T-cell (primary cell): ENCODE measurements around the gene CCDC136. TPM values are rescaled to one million over a fixed set of nuclear protein-coding genes. Genes with fewer than 3 reads are reported as not detected.

Experiments used
- ATAC-seq, 4 experiments: fragments of 200-7000 bp in 3 of 4; fragments of 150-1000 bp in 1 of 4; cut with Tn5 transposase; replicated peaks in 1 of 4; 1 replicate in 3 of 4; 2 replicates in 1 of 4; pipeline ENCODE4 v1.10.0; 2021; ENCODE audit warnings: moderate library complexity in 3 of 4, mild to moderate bottlenecking in 2 of 4, moderate number of reproducible peaks in 1 of 4
- CTCF ChIA-PET, 2 donors: fragments of 300-600 bp; sonication (Branson Sonifier 250); formaldehyde crosslinking; loops; one replicate each; lab custom pipeline; 2022; ENCODE audit warnings: antibody characterized with exemption in 2 of 2; lab: Charles Lee
- POLR2A ChIA-PET, 2 donors: fragments of 300-600 bp; sonication (Branson Sonifier 250); formaldehyde crosslinking; loops; one replicate each; lab custom pipeline; 2022; ENCODE audit warnings: antibody characterized with exemption in 2 of 2; lab: Charles Lee
- DNase-seq, 35 experiments: peaks; one replicate each; pipeline versions ENCODE4 v3.0.0 to v3.0.0-alpha.2; 2013 to 2023
- H3K27ac ChIP-seq: one replicate; pipeline ENCODE4 v1.5.1; 2013; ENCODE audit warnings: low read length
- H3K27me3 ChIP-seq, 2 experiments: replicated peaks in 1 of 2; 1 replicate in 1 of 2; 2 replicates in 1 of 2; pipeline versions ENCODE4 v1.6.1 to v1.7.0; 2013; ENCODE audit warnings: low read length in 1 of 2, mixed read lengths in 1 of 2; ENCODE audit not compliant: control insufficient read depth in 2 of 2, insufficient read depth in 2 of 2; ENCODE audit errors: extremely low read depth in 1 of 2
- H3K36me3 ChIP-seq, 2 donors: 1 replicate in 1 of 2; 2 replicates in 1 of 2; pipeline versions ENCODE4 v1.6.1 to v1.7.0; 2013; ENCODE audit warnings: low read length in 1 of 2; ENCODE audit not compliant: control insufficient read depth in 2 of 2, insufficient read depth in 1 of 2; ENCODE audit errors: extremely low read depth in 1 of 2
- H3K4me1 ChIP-seq, 2 experiments: 1 replicate in 1 of 2; 2 replicates in 1 of 2; pipeline versions ENCODE4 v1.6.1 to v1.7.0; 2013; ENCODE audit warnings: low read length in 2 of 2, mixed read lengths in 1 of 2; ENCODE audit not compliant: insufficient read depth in 2 of 2, control insufficient read depth in 1 of 2; ENCODE audit errors: extremely low read depth in 1 of 2
- H3K4me3 ChIP-seq, 2 donors: 1 replicate in 1 of 2; 2 replicates in 1 of 2; pipeline versions ENCODE4 v1.5.1 to v1.7.0; 2013; ENCODE audit warnings: mild to moderate bottlenecking in 2 of 2, low read length in 1 of 2, moderate library complexity in 1 of 2; ENCODE audit not compliant: control insufficient read depth in 1 of 2; ENCODE audit errors: extremely low read depth in 1 of 2
- H3K9me3 ChIP-seq: 2 replicates; pipeline ENCODE4 v1.7.0; 2013
- H3K27ac Mint-ChIP-seq, 2 donors: one replicate each; pipeline ENCODE4 v1.8.0; 2020 to 2021; ENCODE audit warnings: mild to moderate bottlenecking in 2 of 2, mixed read lengths in 2 of 2
- H3K27me3 Mint-ChIP-seq, 2 donors: one replicate each; pipeline ENCODE4 v1.8.0; 2021 to 2022; ENCODE audit warnings: mixed read lengths in 2 of 2
- H3K36me3 Mint-ChIP-seq: one replicate; pipeline ENCODE4 v1.8.0; 2021; ENCODE audit warnings: mixed read lengths
- H3K4me1 Mint-ChIP-seq, 3 donors: one replicate each; pipeline ENCODE4 v1.8.0; 2020 to 2022; ENCODE audit warnings: mixed read lengths in 3 of 3, mild to moderate bottlenecking in 1 of 3
- H3K4me3 Mint-ChIP-seq, 3 donors: one replicate each; pipeline ENCODE4 v1.8.0; 2020 to 2022; ENCODE audit warnings: mild to moderate bottlenecking in 3 of 3, mixed read lengths in 3 of 3, moderate library complexity in 3 of 3
- H3K9me3 Mint-ChIP-seq, 3 donors: one replicate each; pipeline ENCODE4 v1.8.0; 2020 to 2022; ENCODE audit warnings: mixed read lengths in 3 of 3
- whole genome bisulfite sequencing: methylation state at CpG from one replicate; pipeline ENCODE4 v1.1.5; 2013; ENCODE audit warnings: missing lambda C conversion rate; ENCODE audit not compliant: insufficient coverage; 5-methylcytosine and 5-hydroxymethylcytosine counted together
- total RNA-seq, 35 experiments: library from RNA in 6 of 35; stranded (reverse) in 6 of 35; fragments of 120-200 nt in 1 of 35; gene quantifications; one replicate each; pipeline versions ENCODE4 v1.2.1 to v1.2.4 and lab custom pipeline; 2013 to 2026

Gene CCDC136
- total RNA-seq, 5 donors from 2014 or later (not counting 1 experiment from before 2014, with no cell fraction given): 7.6 to 15.7 (median 14.6) TPM

DNA sequence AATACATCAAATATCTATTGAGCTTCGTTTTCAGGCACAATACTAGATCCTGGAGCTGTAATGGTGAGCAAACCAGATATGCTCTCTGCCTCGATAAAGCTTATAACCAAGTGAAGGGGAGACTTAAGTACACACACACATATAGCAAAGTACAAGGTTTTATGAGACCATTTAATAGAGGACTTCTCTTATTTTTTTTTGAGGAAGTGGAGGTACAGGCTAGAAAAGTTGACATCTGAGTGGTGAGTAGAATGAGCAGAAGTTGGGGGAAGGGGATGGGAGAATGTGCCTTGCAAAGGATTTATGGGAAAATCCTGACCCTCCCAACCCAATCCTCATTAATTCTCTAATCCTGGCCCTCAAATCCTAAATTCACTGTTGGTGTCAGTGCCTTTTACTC is 7.7 kb downstream of the CCDC136 start:
- no peaks in the 10 kb centered on the region for H3K27me3 Mint-ChIP-seq
- WGBS: no CpG with 5 or more reads among the region's 2 CpGs
- Histone ChIP-seq H3K36me3 (peaks cover 0 to 2% of the 10 kb centered on the region in 2 donors), H3K27me3 (no peaks in the 10 kb centered on the region), H3K27ac (no peak overlapping the region), H3K4me3 (no peak overlapping the region), H3K4me1 (no peaks in the 10 kb centered on the region), H3K9me3 (no peaks in the 10 kb centered on the region)
- CTCF ChIA-PET: no interaction called here
- POLR2A ChIA-PET: no interaction called here
- H3K4me1 Mint-ChIP-seq: no peaks in the 10 kb centered on the region
- ATAC-seq (no peak), DNase-seq (no peak)
- H3K4me3 Mint-ChIP-seq: no peak overlapping the region
- H3K36me3 Mint-ChIP-seq: peaks cover 11% of the 10 kb centered on the region
- H3K27ac Mint-ChIP-seq: no peak overlapping the region
- H3K9me3 Mint-ChIP-seq: no peaks in the 10 kb centered on the region

- Mint-ChIP-seq H3K36me3 (peaks cover 14% of the 10 kb centered on the region), H3K27me3 (no peaks in the 10 kb centered on the region), H3K4me1 (no peaks in the 10 kb centered on the region), H3K27ac (no peak overlapping the region), H3K9me3 (no peaks in the 10 kb centered on the region), H3K4me3 (no peak overlapping the region)
- Histone ChIP-seq H3K27me3 (no peaks in the 10 kb centered on the region), H3K9me3 (no peaks in the 10 kb centered on the region), H3K4me3 (no peak overlapping the region), H3K27ac (no peak overlapping the region), H3K36me3 (peaks cover 4 to 6% of the 10 kb centered on the region in 2 donors), H3K4me1 (no peaks in the 10 kb centered on the region)
- ChIA-PET CTCF (interaction anchor here in 1 of 2 donors (0.9 kb wide), 1 partner anchor 760 kb away, joined by 4 read pairs; no protein-coding TSS in a partner anchor), POLR2A (no interaction called here)
- no peak for ATAC-seq
- 100% methylated on average over 1 of the region's 3 CpGs for WGBS
- DNase-seq: no peak
Observed at GRCh38 chr7:128800567-128800966, 8.8 kb downstream of the CCDC136 start.

DNA sequence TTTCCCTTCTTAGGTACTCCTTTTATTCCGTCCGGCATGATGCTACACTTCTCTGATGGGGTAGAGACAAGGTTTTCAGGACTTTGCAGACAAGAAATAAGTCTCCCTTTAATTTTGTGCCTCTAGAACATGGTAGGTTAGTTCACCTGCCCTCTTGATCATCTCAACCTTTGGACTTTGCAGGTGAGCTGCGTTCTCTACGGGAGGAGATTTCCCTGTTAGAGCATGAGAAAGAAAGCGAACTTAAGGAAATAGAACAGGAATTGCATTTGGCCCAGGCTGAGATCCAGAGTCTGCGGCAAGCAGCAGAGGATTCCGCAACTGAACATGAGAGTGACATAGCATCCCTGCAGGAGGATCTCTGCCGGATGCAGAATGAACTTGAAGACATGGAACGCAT is 9.2 kb downstream of the CCDC136 start:
- H3K9me3 ChIP-seq: no peaks in the 10 kb centered on the region
- H3K36me3 ChIP-seq: peaks cover 4 to 9% of the 10 kb centered on the region in 2 donors
- Mint-ChIP-seq H3K4me3 (no peak overlapping the region), H3K9me3 (no peaks in the 10 kb centered on the region), H3K36me3 (peaks cover 14% of the 10 kb centered on the region), H3K4me1 (no peaks in the 10 kb centered on the region), H3K27me3 (no peaks in the 10 kb centered on the region), H3K27ac (no peak overlapping the region)
- no peaks in the 10 kb centered on the region for H3K27me3 ChIP-seq
- H3K4me1 ChIP-seq: no peaks in the 10 kb centered on the region
- 93% methylated on average over 7 of the region's 9 CpGs for WGBS
- ATAC-seq (no peak), DNase-seq (no peak)
- ChIA-PET CTCF (interaction anchor here in 1 of 2 donors (0.9 kb wide), 1 partner anchor 760 kb away, joined by 4 read pairs; no protein-coding TSS in a partner anchor), POLR2A (no interaction called here)
- H3K4me3 ChIP-seq: no peak overlapping the region
- no peak overlapping the region for H3K27ac ChIP-seq

DNA sequence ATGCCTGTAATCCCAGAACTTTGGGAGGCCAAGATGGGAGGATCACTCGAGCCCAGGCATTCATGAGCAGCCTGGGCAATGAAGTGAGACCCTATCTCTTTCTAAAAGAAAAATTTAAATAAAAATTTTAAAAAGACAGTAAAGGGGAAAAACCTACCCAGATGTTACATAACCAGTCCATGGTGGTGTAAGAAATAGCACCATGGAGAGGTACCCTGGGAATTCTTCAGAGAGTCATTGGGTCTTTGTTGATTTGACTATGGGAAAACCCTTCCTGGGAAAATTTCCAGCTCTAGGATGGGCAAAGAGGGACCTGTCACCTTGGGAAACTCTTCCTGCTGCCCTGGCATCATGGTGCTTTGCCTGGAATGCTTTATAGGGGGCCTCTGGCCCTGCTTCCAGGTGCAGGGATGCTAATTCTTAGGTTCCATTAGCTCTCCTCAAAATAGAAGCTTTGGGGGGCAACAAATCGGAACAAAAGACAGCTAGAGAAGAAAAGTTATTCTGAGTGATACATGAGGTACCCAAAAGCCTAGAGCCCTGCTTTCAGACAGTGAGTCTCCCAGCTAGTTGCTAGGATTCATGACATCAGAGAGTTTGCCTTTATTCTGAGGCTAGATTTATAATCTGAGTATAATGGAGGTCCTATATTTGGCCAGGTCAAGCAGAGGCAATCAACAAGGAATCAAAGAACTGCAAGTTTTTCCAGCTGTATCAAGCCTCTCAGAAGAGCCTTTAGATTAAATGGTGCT is 10.1 kb downstream of the CCDC136 start:
- Histone ChIP-seq H3K36me3 (peaks cover 4 to 15% of the 10 kb centered on the region in 2 donors), H3K27me3 (no peaks in the 10 kb centered on the region), H3K4me1 (no peaks in the 10 kb centered on the region), H3K4me3 (no peak overlapping the region), H3K27ac (no peak overlapping the region), H3K9me3 (no peaks in the 10 kb centered on the region)
- H3K9me3 Mint-ChIP-seq: no peaks in the 10 kb centered on the region
- ATAC-seq: no peak
- no peak for DNase-seq
- H3K27me3 Mint-ChIP-seq: no peaks in the 10 kb centered on the region
- no peaks in the 10 kb centered on the region for H3K4me1 Mint-ChIP-seq
- no peak overlapping the region for H3K27ac Mint-ChIP-seq
- ChIA-PET CTCF (no interaction called here), POLR2A (no interaction called here)
- peaks cover 21% of the 10 kb centered on the region for H3K36me3 Mint-ChIP-seq
- H3K4me3 Mint-ChIP-seq: no peak overlapping the region
- WGBS: no CpG with 5 or more reads among the region's 2 CpGs

- CTCF ChIA-PET: interaction anchor here in 1 of 2 donors (0.6 kb wide), 1 partner anchor 96 kb away, joined by 9 read pairs; no protein-coding TSS in a partner anchor
- Histone ChIP-seq H3K4me3 (no peak overlapping the region), H3K27me3 (no peaks in the 10 kb centered on the region), H3K27ac (no peak overlapping the region), H3K4me1 (no peaks in the 10 kb centered on the region), H3K36me3 (peaks cover 9 to 15% of the 10 kb centered on the region in 2 donors), H3K9me3 (no peaks in the 10 kb centered on the region)
- POLR2A ChIA-PET: no interaction called here
- no peaks in the 10 kb centered on the region for H3K4me1 Mint-ChIP-seq
- no peak overlapping the region for H3K4me3 Mint-ChIP-seq
- H3K27me3 Mint-ChIP-seq: no peaks in the 10 kb centered on the region
- WGBS: 100% methylated on average over 1 of the region's 6 CpGs
- H3K27ac Mint-ChIP-seq: no peak overlapping the region
- DNase-seq (no peak), ATAC-seq (no peak)
- no peaks in the 10 kb centered on the region for H3K9me3 Mint-ChIP-seq
- H3K36me3 Mint-ChIP-seq: peaks cover 23% of the 10 kb centered on the region
Observed at GRCh38 chr7:128804484-128804883, 12.7 kb downstream of the CCDC136 start.

DNA sequence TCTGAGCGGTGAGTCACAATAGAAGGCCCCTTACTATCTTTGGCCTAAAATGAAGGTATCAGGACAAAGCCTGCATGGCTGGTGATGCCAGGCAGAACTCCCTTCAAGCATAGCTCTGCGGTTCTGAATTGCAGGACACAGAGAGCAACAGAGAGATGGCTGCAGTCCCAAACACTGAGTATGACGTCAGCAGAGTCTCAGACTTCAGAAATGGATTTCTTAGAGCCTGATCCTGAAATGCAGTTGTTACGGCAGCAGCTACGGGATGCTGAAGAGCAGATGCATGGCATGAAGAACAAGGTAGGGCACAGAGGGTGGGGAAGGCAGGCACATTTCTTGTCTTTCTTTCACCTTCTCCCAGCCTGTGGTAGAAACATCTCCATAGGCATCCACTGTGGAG is 13.5 kb downstream of the CCDC136 start:
- Histone ChIP-seq H3K4me1 (no peaks in the 10 kb centered on the region), H3K4me3 (no peak overlapping the region), H3K36me3 (peaks cover 9 to 15% of the 10 kb centered on the region in 2 donors), H3K9me3 (no peaks in the 10 kb centered on the region), H3K27ac (no peak overlapping the region), H3K27me3 (no peaks in the 10 kb centered on the region)
- Mint-ChIP-seq H3K27ac (no peak overlapping the region), H3K27me3 (no peaks in the 10 kb centered on the region), H3K9me3 (no peaks in the 10 kb centered on the region), H3K4me1 (no peaks in the 10 kb centered on the region), H3K4me3 (no peak overlapping the region), H3K36me3 (peaks cover 23% of the 10 kb centered on the region)
- DNase-seq (no peak), ATAC-seq (no peak)
- WGBS: 90% methylated on average over 3 of the region's 5 CpGs
- CTCF ChIA-PET: no interaction called here
- POLR2A ChIA-PET: no interaction called here
